PFSK-1 (cell line): ENCODE results near the gene ATAD3A.

Source experiments
- FOXP2 ChIP-seq: optimal IDR thresholded peaks from 2 replicates; pipeline ENCODE3; 2011; ENCODE audit warnings: borderline replicate concordance, control low read depth, inconsistent platforms; ENCODE audit not compliant: insufficient read depth; ENCODE audit errors: extremely low read length, extremely low read depth
- POLR2AphosphoS5 ChIP-seq: IDR thresholded peaks from 2 replicates; pipeline ENCODE4 v1.6.1; 2012; ENCODE audit warnings: low read depth, mild to moderate bottlenecking, control low read depth, low read length, moderate library complexity
- SIN3A ChIP-seq: IDR thresholded peaks from 2 replicates; pipeline ENCODE4 v1.6.1; 2012; ENCODE audit warnings: mild to moderate bottlenecking, low read length, moderate library complexity, borderline replicate concordance; ENCODE audit not compliant: insufficient read depth
- TAF1 ChIP-seq: IDR thresholded peaks from 2 replicates; pipeline ENCODE4 v1.6.1; 2012; ENCODE audit warnings: low read length, control low read depth, borderline replicate concordance; ENCODE audit not compliant: insufficient read depth
- TF ChIP-seq, protein P1 (sequence below), 2 experiments: IDR thresholded peaks; 2 replicates each; pipeline versions ENCODE4 v1.6.1 to v1.8.0; 2011 to 2012; ENCODE audit warnings: low read depth in 2 of 2, low read length in 2 of 2, control low read depth in 1 of 2, inconsistent platforms in 1 of 2, mild to moderate bottlenecking in 1 of 2, moderate library complexity in 1 of 2; ENCODE audit not compliant: insufficient read depth in 1 of 2

The ATAD3A gene

DNA sequence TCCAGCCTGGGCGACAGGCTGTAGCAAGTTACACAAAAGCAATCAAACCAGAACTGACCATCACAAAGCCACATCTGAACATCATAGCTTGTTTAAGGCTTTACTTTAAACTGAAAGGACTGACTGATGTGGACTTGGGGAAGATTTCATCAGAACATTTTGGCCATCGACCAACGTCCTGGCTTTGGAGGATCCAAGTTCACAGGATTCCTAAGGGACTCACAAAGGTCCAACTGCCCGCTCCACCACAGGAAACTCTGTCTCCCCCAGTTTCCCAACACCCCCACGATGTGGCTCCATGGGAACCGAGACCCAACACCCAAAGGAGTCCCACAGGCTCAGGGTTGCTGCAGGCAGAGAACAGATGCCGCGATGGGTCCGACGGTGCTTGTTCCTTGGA is 53.4 kb downstream of the ATAD3A start:
- TF ChIP-seq, protein P1, sequence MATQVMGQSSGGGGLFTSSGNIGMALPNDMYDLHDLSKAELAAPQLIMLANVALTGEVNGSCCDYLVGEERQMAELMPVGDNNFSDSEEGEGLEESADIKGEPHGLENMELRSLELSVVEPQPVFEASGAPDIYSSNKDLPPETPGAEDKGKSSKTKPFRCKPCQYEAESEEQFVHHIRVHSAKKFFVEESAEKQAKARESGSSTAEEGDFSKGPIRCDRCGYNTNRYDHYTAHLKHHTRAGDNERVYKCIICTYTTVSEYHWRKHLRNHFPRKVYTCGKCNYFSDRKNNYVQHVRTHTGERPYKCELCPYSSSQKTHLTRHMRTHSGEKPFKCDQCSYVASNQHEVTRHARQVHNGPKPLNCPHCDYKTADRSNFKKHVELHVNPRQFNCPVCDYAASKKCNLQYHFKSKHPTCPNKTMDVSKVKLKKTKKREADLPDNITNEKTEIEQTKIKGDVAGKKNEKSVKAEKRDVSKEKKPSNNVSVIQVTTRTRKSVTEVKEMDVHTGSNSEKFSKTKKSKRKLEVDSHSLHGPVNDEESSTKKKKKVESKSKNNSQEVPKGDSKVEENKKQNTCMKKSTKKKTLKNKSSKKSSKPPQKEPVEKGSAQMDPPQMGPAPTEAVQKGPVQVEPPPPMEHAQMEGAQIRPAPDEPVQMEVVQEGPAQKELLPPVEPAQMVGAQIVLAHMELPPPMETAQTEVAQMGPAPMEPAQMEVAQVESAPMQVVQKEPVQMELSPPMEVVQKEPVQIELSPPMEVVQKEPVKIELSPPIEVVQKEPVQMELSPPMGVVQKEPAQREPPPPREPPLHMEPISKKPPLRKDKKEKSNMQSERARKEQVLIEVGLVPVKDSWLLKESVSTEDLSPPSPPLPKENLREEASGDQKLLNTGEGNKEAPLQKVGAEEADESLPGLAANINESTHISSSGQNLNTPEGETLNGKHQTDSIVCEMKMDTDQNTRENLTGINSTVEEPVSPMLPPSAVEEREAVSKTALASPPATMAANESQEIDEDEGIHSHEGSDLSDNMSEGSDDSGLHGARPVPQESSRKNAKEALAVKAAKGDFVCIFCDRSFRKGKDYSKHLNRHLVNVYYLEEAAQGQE (IDR thresholded peaks at IDR 0.05; ENCODE audit: insufficient read depth in 1 of 2, low read depth in 2 of 2, low read length in 2 of 2) = no peak
- no peak for TF ChIP-seq TAF1
- TF ChIP-seq FOXP2 = no peak
- TF ChIP-seq SIN3A = no peak
- TF ChIP-seq POLR2AphosphoS5 = no peak

DNA sequence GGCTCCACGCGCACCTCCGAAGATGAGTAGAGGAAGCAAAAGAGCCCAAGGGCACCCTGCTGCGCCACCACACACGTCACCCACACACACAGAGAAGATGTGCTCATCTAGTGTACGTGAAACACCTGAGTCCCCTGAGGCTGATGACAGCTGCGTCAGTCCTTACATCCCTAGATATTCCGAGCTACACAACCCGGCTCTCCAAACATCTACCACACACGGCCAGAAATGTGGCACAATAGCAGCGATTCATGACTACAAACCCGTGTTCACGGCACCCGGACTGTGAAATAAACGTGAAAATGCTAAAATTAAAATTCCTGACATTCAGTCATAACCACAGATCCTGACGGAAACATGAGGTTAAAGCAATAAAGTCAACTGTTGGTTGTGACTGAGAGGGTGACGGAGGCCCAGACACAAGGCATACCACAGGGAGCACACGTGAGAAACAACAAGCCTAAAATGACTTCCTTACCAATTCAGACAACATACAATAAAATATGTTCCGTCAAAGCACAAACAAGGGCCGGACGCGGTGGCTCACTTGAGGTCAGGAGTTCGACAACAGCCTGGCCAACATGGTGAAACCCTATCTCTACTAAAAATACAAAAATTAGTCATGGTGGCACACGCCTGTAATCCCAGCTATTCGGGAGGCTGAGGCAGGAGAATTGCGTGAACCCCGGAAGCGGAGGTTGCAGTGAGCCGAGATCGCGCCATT is 55.4 kb downstream of the ATAD3A start:
- TF ChIP-seq TAF1 = no peak
- TF ChIP-seq SIN3A = no peak
- TF ChIP-seq, protein P1 (IDR thresholded peaks at IDR 0.05; ENCODE audit: insufficient read depth in 1 of 2, low read depth in 2 of 2, low read length in 2 of 2) = no peak
- TF ChIP-seq FOXP2 = no peak
- no peak for TF ChIP-seq POLR2AphosphoS5

DNA sequence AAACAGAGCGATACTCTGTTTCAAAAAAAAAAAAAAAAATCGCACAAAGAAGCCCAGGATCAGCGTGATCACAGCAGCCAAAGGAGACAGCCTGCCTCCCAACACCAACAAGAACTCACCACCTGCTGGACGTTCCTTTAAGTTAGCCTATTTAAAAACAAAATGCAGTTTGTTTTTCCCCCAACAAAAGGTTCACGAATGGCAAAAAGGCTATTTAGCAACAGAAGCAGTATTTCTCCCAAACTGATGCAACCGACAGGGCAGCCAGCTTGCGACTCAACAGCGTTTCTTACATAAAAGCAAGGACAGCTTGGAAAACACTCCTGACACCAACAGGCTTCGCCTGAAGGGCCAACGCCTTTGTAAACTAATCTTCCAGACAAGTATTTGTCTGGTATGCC is 55.9 kb downstream of the ATAD3A start:
- TF ChIP-seq, protein P1 (IDR thresholded peaks at IDR 0.05; ENCODE audit: insufficient read depth in 1 of 2, low read depth in 2 of 2, low read length in 2 of 2) = no peak
- TF ChIP-seq TAF1 = no peak
- no peak for TF ChIP-seq SIN3A
- TF ChIP-seq FOXP2 = no peak
- TF ChIP-seq POLR2AphosphoS5 = no peak

DNA sequence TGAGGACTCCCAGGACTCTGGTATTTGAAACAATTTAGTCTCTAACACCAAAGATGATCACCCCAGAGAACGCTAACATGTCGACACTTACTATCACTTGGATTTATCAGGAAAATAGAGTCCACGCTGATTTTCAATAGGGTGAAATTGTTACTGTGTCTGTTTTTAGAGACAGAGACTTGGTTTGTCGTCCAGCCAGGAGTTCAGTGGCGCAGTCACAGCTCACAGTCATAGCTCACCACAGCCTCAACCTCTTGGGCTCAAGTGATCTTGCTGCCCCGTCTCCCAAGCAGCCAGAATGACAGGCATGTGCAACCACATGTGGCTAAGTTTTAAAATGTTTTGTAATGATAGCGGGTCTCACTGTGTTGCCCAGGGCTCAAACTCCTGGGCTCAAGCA is 57.4 kb downstream of the ATAD3A start:
- TF ChIP-seq SIN3A (no peak), TAF1 (no peak), FOXP2 (no peak), POLR2AphosphoS5 (no peak)
- TF ChIP-seq, protein P1 (IDR thresholded peaks at IDR 0.05; ENCODE audit: insufficient read depth in 1 of 2, low read depth in 2 of 2, low read length in 2 of 2) = no peak
